Liver (tissue), 9 donors: ENCODE data around the gene MAMSTR. TPM values are rescaled to one million over a fixed set of nuclear protein-coding genes. Genes with fewer than 3 reads are reported as not detected.

ENCODE experiments used
- DNase-seq: peaks from one replicate; pipeline ENCODE4 v3.0.0-alpha.2; 2017; ENCODE audit warnings: low spot score
- H3K27ac ChIP-seq, 2 donors: one replicate each; pipeline ENCODE4 v1.7.0; 2013; ENCODE audit warnings: inconsistent platforms in 2 of 2, low read length in 2 of 2, control low read depth in 1 of 2, low read depth in 1 of 2, mild to moderate bottlenecking in 1 of 2
- H3K27me3 ChIP-seq, 4 donors: one replicate each; pipeline versions ENCODE4 v1.6.1 to v1.7.0; 2013; ENCODE audit warnings: low read length in 3 of 4, inconsistent platforms in 1 of 4, mild to moderate bottlenecking in 1 of 4, moderate library complexity in 1 of 4; ENCODE audit not compliant: control insufficient read depth in 4 of 4, insufficient read depth in 4 of 4
- H3K36me3 ChIP-seq, 4 donors: one replicate each; pipeline versions ENCODE4 v1.6.1 to v1.7.0; 2013; ENCODE audit warnings: low read length in 3 of 4, mild to moderate bottlenecking in 3 of 4, low read depth in 1 of 4, moderate library complexity in 1 of 4; ENCODE audit not compliant: control insufficient read depth in 4 of 4, insufficient read depth in 3 of 4
- H3K4me1 ChIP-seq, 4 donors: one replicate each; pipeline versions ENCODE4 v1.6.1 to v1.7.0; 2013; ENCODE audit warnings: low read length in 3 of 4, mild to moderate bottlenecking in 3 of 4, moderate library complexity in 1 of 4; ENCODE audit not compliant: control insufficient read depth in 4 of 4, insufficient read depth in 4 of 4
- H3K4me3 ChIP-seq, 3 donors: one replicate each; pipeline versions ENCODE4 v1.6.1 to v1.7.0; 2013; ENCODE audit warnings: low read length in 3 of 3, control low read depth in 1 of 3, low read depth in 1 of 3, mild to moderate bottlenecking in 1 of 3
- H3K9ac ChIP-seq, 2 donors: one replicate each; pipeline ENCODE4 v1.7.0; 2013; ENCODE audit warnings: low read length in 2 of 2, mild to moderate bottlenecking in 2 of 2, moderate library complexity in 2 of 2, control low read depth in 1 of 2, low read depth in 1 of 2
- H3K9me3 ChIP-seq, 4 donors: one replicate each; pipeline versions ENCODE4 v1.6.1 to v1.7.0; 2013; ENCODE audit warnings: low read length in 3 of 4; ENCODE audit not compliant: control insufficient read depth in 4 of 4
- EGR1 ChIP-seq, 2 donors: IDR thresholded peaks; 2 replicates each; pipeline ENCODE4 v1.6.1; 2016 to 2018; ENCODE audit warnings: antibody characterized with exemption in 2 of 2, low read depth in 2 of 2
- FOXA1 ChIP-seq: IDR thresholded peaks from 2 replicates; pipeline ENCODE4 v1.6.1; 2016; ENCODE audit warnings: antibody characterized with exemption
- FOXA2 ChIP-seq: IDR thresholded peaks from 2 replicates; pipeline ENCODE4 v1.6.1; 2016; ENCODE audit warnings: antibody characterized with exemption
- GABPA ChIP-seq, 2 donors: IDR thresholded peaks in 1 of 2; conservative IDR thresholded peaks in 1 of 2; 2 replicates each; pipeline ENCODE4 v1.6.1; 2016; ENCODE audit warnings: antibody characterized with exemption in 2 of 2, mild to moderate bottlenecking in 1 of 2, moderate library complexity in 1 of 2
- HNF4A ChIP-seq, 2 donors: conservative IDR thresholded peaks; 2 replicates each; pipeline ENCODE4 v1.6.1; 2016; ENCODE audit warnings: antibody characterized with exemption in 2 of 2, mild to moderate bottlenecking in 2 of 2
- HNF4G ChIP-seq: IDR thresholded peaks from 2 replicates; pipeline ENCODE4 v1.6.1; 2016; ENCODE audit warnings: antibody characterized with exemption
- JUND ChIP-seq, 2 donors: IDR thresholded peaks; 2 replicates each; pipeline ENCODE4 v1.6.1; 2016; ENCODE audit warnings: antibody characterized with exemption in 2 of 2
- NR2F2 ChIP-seq: IDR thresholded peaks from 2 replicates; pipeline ENCODE4 v1.6.1; 2016; ENCODE audit warnings: antibody characterized with exemption
- RAD21 ChIP-seq, 2 donors: IDR thresholded peaks; 2 replicates each; pipeline ENCODE4 v1.6.1; 2016; ENCODE audit warnings: antibody characterized with exemption in 2 of 2, mild to moderate bottlenecking in 2 of 2
- RXRA ChIP-seq, 2 donors: IDR thresholded peaks; 2 replicates each; pipeline ENCODE4 v1.6.1; 2017 to 2018; ENCODE audit warnings: antibody characterized with exemption in 2 of 2, mild to moderate bottlenecking in 1 of 2
- SP1 ChIP-seq: IDR thresholded peaks from 2 replicates; pipeline ENCODE4 v1.6.1; 2018; ENCODE audit warnings: antibody characterized with exemption, mild to moderate bottlenecking
- TAF1 ChIP-seq: conservative IDR thresholded peaks from 2 replicates; pipeline ENCODE4 v1.6.1; 2016; ENCODE audit warnings: antibody characterized with exemption, mild to moderate bottlenecking
- YY1 ChIP-seq: IDR thresholded peaks from 2 replicates; pipeline ENCODE4 v1.6.1; 2016; ENCODE audit warnings: antibody characterized with exemption, mild to moderate bottlenecking
- WGBS: extraction: QIAGEN DNeasy Blood & Tissue Kit; methylation state at CpG from one replicate; pipeline ENCODE4 v1.1.7; 2013; 5-methylcytosine and 5-hydroxymethylcytosine counted together
- polyA plus RNA-seq, 2 donors: library from polyadenylated mRNA; stranded (reverse) in 1 of 2; unstranded in 1 of 2; fragments of 200-250 nt in 1 of 2; fragments of >200 nt in 1 of 2; fragmentation: Nextera tagmentation in 1 of 2; extraction: Ambion mirVana in 1 of 2; gene quantifications; one replicate each; pipeline versions ENCODE4 v1.2.1 to v1.2.3, GENCODE V29; 2013 to 2015
- total RNA-seq, 2 donors: library from RNA; depleted of rRNA; stranded (reverse); fragments of >200 nt; gene quantifications; one replicate each; pipeline ENCODE4 v1.2.3, GENCODE V29; 2014
- TF ChIP-seq, protein P1 (sequence below): IDR thresholded peaks from 2 replicates; pipeline ENCODE4 v1.6.1; 2016; ENCODE audit warnings: antibody characterized with exemption
- TF ChIP-seq, protein P2 (sequence below): IDR thresholded peaks from 2 replicates; pipeline ENCODE4 v1.6.1; 2016; ENCODE audit warnings: antibody characterized with exemption
- TF ChIP-seq, protein P3 (sequence below): IDR thresholded peaks from 2 replicates; pipeline ENCODE4 v1.6.1; 2016; ENCODE audit warnings: antibody characterized with exemption
- TF ChIP-seq, protein P4 (sequence below): fragments of 150-350 bp; IDR thresholded peaks from 2 replicates; pipeline ENCODE4 v1.5.1; 2017; ENCODE audit warnings: improper control_type of control experiment, low read depth, low read length; ENCODE audit not compliant: missing input control
- TF ChIP-seq, protein P5 (sequence below): IDR thresholded peaks from 2 replicates; pipeline ENCODE4 v1.6.1; 2016; ENCODE audit warnings: antibody characterized with exemption, mild to moderate bottlenecking
- donor health status: healthy.
- donor health status: healthy.
- donor health status: healthy.
- donor health status: healthy.
- donor health status: healthy.

Gene MAMSTR
- total and polyA plus RNA-seq, 4 donors, result 0.07 to 0.31 (median 0.09) TPM

DNA sequence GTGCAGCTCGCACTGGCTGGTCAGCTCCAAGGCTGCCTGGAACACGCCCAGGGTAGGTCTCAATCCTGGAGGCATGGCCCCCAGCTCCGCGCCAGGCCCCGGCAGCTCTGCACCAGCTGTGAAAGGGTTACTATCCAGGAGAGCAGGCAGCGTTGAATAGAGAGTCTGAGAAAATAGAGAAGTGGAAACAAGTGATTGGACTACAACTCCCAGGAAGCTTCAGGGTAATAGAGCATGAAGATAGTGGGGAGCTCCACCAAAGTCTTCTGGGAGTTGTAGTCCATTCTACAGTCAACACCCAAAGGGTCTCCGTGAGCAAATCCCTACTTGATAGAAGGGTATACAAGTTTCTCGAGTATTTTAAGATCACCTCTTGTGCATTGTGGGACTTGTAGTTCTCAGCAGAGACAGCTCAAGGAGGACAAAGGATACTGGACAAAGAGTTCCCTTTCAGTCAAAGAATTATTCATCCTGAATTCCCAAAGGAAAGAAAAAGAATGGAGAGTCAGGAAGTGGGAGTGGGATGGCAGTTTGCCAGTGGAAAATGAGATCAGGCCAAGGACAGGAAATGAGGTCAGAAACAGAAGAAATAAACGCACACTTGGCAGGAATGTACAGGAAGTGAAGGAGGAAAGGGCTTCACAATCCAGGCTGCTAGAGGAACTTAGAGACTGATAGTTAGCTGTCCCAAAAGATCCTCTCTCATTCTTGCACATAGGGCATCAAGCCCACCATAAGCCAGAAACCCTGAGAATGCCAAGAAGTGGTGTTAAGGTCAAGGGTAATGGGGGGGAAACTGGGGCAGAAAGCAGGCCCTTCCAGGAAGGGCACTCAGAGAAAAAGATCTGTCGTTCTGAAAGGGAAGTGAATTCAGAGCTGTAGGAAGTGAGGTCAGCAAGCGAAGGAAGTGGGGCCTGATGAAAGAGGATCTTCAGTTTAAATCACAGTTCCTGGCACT lies 5.5 kb upstream of the MAMSTR start:
- TF ChIP-seq, protein P1, sequence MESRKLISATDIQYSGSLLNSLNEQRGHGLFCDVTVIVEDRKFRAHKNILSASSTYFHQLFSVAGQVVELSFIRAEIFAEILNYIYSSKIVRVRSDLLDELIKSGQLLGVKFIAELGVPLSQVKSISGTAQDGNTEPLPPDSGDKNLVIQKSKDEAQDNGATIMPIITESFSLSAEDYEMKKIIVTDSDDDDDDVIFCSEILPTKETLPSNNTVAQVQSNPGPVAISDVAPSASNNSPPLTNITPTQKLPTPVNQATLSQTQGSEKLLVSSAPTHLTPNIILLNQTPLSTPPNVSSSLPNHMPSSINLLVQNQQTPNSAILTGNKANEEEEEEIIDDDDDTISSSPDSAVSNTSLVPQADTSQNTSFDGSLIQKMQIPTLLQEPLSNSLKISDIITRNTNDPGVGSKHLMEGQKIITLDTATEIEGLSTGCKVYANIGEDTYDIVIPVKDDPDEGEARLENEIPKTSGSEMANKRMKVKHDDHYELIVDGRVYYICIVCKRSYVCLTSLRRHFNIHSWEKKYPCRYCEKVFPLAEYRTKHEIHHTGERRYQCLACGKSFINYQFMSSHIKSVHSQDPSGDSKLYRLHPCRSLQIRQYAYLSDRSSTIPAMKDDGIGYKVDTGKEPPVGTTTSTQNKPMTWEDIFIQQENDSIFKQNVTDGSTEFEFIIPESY, result no peak
- TF ChIP-seq GABPA (IDR thresholded peaks at IDR 0.05 in 1 of 2, conservative IDR thresholded peaks at IDR 0.05 in 1 of 2), result peak; percentile 63 to 84
- TF ChIP-seq, protein P2, sequence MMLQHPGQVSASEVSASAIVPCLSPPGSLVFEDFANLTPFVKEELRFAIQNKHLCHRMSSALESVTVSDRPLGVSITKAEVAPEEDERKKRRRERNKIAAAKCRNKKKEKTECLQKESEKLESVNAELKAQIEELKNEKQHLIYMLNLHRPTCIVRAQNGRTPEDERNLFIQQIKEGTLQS, result no peak
- TF ChIP-seq, protein P3, sequence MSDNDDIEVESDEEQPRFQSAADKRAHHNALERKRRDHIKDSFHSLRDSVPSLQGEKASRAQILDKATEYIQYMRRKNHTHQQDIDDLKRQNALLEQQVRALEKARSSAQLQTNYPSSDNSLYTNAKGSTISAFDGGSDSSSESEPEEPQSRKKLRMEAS, result peak; percentile 53
- TF ChIP-seq, protein P4, sequence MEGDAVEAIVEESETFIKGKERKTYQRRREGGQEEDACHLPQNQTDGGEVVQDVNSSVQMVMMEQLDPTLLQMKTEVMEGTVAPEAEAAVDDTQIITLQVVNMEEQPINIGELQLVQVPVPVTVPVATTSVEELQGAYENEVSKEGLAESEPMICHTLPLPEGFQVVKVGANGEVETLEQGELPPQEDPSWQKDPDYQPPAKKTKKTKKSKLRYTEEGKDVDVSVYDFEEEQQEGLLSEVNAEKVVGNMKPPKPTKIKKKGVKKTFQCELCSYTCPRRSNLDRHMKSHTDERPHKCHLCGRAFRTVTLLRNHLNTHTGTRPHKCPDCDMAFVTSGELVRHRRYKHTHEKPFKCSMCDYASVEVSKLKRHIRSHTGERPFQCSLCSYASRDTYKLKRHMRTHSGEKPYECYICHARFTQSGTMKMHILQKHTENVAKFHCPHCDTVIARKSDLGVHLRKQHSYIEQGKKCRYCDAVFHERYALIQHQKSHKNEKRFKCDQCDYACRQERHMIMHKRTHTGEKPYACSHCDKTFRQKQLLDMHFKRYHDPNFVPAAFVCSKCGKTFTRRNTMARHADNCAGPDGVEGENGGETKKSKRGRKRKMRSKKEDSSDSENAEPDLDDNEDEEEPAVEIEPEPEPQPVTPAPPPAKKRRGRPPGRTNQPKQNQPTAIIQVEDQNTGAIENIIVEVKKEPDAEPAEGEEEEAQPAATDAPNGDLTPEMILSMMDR, result no peak
- TF ChIP-seq RAD21 (IDR thresholded peaks at IDR 0.05), result peak in 1 of 2 donors; percentile 15
- TF ChIP-seq HNF4A (conservative IDR thresholded peaks at IDR 0.05), result no peak
- TF ChIP-seq FOXA2, result no peak
- TF ChIP-seq YY1, result peak; percentile 12
- peak; percentile 50 for TF ChIP-seq SP1
- no peak for TF ChIP-seq FOXA1
- peak; percentile 97 for TF ChIP-seq NR2F2
- TF ChIP-seq, protein P5, sequence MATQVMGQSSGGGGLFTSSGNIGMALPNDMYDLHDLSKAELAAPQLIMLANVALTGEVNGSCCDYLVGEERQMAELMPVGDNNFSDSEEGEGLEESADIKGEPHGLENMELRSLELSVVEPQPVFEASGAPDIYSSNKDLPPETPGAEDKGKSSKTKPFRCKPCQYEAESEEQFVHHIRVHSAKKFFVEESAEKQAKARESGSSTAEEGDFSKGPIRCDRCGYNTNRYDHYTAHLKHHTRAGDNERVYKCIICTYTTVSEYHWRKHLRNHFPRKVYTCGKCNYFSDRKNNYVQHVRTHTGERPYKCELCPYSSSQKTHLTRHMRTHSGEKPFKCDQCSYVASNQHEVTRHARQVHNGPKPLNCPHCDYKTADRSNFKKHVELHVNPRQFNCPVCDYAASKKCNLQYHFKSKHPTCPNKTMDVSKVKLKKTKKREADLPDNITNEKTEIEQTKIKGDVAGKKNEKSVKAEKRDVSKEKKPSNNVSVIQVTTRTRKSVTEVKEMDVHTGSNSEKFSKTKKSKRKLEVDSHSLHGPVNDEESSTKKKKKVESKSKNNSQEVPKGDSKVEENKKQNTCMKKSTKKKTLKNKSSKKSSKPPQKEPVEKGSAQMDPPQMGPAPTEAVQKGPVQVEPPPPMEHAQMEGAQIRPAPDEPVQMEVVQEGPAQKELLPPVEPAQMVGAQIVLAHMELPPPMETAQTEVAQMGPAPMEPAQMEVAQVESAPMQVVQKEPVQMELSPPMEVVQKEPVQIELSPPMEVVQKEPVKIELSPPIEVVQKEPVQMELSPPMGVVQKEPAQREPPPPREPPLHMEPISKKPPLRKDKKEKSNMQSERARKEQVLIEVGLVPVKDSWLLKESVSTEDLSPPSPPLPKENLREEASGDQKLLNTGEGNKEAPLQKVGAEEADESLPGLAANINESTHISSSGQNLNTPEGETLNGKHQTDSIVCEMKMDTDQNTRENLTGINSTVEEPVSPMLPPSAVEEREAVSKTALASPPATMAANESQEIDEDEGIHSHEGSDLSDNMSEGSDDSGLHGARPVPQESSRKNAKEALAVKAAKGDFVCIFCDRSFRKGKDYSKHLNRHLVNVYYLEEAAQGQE, result peak; percentile 32
- TF ChIP-seq JUND (IDR thresholded peaks at IDR 0.05), result peak; percentile 7 to 46
- TF ChIP-seq HNF4G, result no peak
- TF ChIP-seq TAF1, result no peak
- TF ChIP-seq RXRA (IDR thresholded peaks at IDR 0.05), result peak; percentile 22 to 37
- peak in 1 of 2 donors; percentile 36 for TF ChIP-seq EGR1 (IDR thresholded peaks at IDR 0.05; ENCODE audit: low read depth in 2 of 2)
- H3K9me3 ChIP-seq, result no peaks in the 10 kb centered on the region
- DNase-seq, result no peak
- H3K36me3 ChIP-seq, result no peaks in the 10 kb centered on the region
- H3K27ac ChIP-seq, result peak overlapping the region; percentile 69 to 77
- H3K4me3 ChIP-seq, result no peak overlapping the region
- peaks cover 0 to 10% (median 4%) of the 10 kb centered on the region in 4 donors for H3K4me1 ChIP-seq
- no peaks in the 10 kb centered on the region for H3K27me3 ChIP-seq
- H3K9ac ChIP-seq, result peak overlapping the region in 1 of 2 donors; percentile 36
- 57% methylated on average over 11 of the region's 11 CpGs for WGBS
